ENCODE measurements around the gene AFF1.
"Not testable (repeated sequence)": the region's sequence is repeated elsewhere in the genome, so short reads cannot be mapped to it uniquely, and the experiment has no call there.

The AFF1 gene

DNA sequence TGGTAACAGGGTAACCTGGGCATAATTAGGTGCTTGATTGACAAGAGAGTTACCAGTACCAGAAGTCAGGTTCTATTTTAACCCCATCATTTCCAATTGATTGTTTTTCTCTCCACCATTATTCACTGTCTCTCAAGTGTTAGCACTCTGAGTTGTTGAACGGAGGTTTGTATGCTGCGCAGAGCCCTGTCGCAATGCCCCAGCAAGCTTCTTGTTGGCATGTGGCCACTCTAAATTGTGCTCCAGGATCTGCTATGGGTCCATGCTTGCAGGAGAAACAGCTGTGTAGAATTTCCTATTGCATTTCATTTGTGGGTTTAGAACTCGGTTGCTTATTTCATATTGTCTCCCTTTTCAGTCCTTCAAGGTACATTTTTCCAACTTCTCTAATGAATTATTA is 187.4 kb downstream of the AFF1 start:
- no peak for DNase-seq

DNA sequence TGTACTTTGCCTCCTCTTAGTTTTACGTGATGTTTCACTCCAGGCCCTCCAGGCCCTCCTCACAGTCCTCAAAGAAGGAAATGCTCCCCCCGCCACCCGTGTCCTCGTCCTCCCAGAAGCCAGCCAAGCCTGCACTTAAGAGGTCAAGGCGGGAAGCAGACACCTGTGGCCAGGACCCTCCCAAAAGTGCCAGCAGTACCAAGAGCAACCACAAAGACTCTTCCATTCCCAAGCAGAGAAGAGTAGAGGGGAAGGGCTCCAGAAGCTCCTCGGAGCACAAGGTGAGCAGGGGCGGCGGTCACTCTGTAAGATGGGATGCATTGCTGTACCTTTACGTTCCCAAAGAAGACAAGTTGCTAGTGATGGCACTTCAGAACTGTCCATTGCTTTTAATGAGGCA is 191.2 kb downstream of the AFF1 start:
- DNase-seq = no peak

DNA sequence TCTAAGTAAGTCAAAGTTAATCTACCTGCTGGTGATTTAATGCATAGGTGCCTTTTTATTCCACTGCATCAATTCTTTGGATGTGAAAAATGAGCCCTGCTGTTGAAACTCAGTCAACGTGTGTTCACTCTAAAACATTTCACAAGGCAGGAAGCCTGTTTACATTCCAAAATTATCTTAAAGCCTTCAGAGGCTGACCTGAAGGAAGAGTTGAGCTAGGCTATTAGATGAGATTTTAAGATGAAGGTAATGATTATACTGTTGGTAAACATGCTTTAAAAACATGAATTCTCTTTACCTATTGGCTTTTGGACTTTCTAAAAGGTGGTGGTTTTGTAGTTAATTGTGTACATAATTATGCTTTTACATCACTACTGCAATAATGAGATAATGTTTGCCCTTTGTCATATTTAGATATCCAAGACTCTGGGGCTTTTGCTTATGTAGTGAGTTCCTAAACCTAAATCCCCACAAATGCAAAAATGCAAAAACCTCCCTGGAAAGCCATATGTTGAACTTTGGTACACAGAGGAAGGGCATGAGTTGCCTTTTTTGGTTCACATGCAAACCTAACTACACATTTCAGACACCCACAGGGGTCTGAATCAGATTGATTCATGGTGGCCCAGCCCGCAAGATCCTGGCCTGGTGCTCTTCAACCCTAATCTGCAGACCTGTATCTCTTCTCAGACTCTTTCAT is 193.3 kb downstream of the AFF1 start:
- no peak for DNase-seq

DNA sequence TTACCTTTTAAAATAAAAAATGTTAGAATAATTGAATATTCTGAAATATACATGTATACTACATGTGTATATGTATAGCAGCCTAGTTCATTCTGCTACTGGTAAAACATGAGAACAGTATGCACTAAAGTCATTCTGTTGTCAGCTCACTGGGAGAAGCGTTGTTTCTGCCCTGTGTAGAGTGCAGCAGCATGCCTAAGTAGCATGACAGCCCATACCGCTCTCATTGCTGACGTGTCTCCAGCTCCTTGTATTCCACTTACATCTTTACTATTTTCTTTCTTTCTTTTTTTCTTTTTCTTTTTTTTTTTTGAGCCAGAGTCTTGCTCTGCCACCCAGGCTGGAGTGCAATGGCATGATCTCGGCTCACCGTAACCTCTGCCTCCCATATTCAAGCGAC is 194.9 kb downstream of the AFF1 start:
- no peak for DNase-seq

DNA sequence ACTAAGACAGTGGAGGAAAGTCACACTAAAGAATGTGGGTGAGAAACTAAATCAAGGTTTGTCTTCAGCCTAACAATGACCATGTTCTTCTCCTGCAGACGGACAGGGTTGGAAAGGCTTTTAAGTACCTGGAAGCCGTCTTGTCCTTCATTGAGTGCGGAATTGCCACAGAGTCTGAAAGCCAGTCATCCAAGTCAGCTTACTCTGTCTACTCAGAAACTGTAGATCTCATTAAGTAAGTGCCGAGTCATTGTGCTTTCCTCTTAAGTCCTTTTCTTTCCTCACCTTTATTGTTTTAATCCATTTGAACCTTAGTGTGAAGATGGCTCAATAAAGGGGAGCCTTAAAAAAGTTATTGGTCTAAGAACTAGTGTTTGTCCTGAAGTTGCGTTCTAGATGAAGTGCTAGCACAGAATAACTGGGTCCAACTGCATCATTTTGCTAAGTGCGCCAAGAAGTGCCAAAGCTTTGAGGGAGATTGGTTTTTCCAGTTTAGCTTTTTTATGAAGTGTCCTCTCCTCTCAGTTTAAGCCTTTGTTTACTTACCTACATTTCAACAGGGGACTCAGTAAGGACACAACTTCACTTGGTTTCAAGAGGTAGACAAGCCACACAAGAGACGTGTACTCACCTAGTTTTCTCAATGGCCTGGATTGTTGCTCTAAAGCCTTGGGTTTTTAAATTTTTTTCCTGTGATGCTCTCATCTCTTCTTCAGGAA is 196.3 kb downstream of the AFF1 start:
- DNase-seq = no peak

DNA sequence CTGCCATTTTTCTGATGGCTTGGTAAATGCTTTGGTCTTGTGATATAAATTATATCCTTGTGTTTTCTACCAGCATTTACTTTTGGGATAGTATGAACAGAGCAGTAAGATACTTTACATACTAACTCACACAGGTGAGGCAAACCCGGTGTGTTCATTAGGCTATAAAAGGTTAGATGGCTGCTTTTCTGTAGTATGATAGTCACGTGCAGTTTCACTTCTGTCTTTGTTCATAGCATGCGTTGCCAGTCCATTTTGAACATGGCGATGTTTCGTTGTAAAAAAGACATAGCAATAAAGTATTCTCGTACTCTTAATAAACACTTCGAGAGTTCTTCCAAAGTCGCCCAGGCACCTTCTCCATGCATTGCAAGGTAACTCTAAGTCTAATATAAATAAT is 197.2 kb downstream of the AFF1 start:
- DNase-seq = no peak

DNA sequence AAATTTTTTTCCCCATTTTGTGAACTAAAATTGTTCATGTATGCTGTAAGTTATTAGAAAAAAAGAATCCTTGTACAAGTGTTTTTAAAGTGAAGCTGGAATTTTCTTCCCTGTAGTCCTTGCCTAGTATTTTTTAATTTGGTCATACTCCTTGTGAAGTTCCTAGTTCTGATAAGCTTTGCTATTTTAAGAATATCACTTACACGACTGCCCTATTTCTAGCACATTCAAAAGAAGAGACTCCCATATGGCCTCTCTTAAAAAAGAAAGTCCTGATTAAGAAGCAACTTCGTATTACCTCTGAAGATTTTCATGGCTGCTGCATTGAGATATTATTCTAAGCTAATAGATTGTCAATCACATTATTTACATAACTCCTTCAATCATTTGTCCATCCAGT is 198.4 kb downstream of the AFF1 start:
- no peak for DNase-seq

DNA sequence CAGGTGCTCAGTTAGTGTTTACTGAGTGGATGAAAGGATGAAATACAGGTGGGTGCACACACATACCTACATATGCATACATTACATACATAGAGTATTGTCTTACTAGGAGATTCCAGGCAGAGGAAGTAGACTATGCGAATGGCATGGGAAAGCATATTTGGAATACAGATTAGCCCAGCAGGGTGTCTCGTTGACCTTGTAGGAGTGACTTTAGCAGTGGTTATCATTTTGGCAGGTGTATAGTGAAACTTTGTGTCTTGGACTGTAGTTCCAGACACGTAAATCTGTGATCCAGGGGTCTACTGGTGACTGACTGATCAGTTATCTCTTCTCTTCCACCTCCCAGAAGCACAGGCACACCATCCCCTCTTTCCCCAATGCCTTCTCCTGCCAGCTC is 199.3 kb downstream of the AFF1 start:
- no peak for DNase-seq

DNA sequence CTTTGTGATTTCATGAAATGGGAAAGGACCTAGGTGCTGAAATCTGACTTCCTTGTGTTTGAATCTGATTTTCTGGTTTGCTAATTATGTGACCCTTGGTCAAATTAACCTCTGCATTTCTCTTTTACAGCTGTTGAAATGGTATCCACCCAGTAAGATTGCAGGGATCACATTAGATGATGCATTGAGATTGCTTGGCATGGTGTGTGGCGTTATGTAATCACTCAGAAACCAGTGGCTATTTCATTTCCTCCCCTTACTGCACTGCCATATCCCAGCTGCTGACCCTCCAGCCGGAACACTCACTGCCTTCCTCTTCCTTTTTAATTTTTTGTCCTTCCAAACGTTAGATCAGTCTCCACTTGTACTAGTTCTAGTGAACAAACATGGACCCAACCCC is 206.6 kb downstream of the AFF1 start:
- no peak for DNase-seq

DNA sequence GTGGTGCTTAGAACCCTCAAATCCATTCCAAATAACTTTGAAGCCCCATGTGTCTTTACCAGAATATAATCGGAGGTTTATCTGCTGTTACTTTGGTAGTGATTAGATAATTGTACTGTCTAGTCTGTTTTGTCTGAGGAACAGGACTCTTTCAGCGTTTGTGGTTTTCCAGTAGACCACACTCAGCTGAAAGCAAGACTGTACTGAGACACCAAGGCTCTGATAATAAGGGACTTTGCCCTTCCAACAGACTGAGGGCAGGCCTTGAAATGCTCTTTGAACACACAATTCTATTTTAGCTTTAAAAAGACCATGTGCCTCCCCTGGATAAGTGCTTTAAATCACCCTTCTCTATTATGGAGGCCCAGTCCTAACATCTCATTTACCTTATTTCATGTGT is 209.5 kb downstream of the AFF1 start:
- no peak for DNase-seq

DNA sequence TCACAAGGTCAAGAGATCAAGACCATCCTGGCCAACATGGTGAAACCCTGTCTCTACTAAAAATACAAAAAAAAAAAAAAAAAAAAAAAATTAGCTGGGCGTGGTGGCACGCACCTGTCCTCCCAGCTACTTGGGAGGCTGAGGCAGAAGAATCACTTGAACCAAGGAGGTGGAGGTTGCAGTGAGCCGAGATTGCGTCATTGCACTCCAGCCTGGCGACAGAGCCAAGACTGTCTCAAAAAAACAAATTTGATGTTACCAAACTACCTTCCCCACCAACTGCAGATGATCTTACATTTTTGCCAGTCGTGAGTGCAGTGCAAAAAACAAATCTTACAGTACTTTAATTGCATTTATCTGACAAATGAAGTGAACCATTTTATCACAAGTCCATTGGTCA is 211.1 kb downstream of the AFF1 start:
- not testable (repeated sequence) for DNase-seq

DNA sequence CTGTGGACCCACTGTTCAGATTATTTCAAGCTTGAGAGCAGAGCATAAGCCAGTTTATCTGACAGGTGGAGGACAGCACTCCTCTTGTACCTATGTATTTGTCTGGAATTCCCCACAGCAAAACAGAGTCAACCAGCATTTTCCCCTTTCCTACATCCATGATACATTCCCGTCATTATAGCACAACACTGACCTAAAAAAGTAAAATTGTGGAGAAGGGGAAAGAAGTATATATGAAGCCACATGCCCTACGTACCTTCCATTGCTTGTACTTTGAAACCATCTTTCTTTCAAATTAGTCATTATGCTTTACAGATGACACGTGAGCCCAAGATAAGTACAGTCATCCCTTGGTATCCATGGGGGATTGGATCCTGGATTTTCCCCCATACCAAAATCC is 212.3 kb downstream of the AFF1 start:
- no peak for DNase-seq

DNA sequence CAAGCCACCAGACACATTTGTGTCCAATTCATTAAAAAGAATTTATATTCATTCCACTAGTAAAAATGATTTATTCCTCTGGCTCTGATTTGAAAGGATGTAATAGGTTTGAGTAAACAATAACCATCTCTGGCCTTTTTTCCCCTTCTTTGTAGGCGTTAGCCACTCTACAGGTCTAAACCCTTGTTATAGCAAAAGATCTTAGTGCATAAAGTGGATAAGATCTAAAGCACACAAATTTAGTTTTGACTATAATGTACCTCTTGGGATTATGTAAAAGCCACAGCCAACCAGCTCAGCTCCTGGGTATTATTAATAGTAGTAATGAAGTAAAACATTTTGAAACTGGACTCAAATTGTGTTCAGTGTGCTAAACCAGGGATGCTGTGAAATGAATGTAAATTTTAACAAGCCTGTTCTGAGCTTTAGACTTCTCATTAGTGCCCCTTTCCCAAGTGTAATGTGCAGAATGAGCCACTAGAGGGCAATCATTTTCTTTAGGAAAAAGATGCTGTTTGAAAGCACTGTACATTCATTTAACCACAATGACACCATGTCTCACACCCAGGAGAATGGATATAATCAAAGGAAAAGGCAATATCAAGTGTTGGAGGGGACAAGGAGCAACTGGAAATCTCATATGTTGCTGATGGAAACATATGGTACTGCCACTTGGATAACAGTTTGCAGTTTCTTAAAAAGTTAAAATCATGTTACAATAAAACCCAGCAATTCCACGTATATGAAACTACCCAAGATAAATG is 215.9 kb downstream of the AFF1 start:
- peak; percentile 69 for DNase-seq

DNA sequence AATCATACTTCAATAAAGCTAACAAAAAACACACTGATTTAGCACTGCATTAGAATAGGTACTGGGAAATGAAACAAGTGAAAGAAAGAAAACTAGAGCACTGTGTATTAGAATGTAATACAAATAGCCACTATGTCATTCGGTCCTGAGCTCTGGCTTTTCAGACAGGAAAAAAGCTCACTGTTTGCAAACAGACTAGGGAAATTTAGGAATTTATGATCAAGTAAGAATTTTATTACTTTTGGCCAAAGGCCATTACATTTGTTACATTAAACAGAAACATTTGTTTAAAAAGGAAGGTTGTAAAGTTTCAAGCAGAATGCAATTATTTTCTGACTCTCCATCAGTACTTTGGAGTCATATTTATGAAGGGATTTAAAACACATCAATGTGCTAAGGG is 216.9 kb downstream of the AFF1 start:
- no peak for DNase-seq

DNA sequence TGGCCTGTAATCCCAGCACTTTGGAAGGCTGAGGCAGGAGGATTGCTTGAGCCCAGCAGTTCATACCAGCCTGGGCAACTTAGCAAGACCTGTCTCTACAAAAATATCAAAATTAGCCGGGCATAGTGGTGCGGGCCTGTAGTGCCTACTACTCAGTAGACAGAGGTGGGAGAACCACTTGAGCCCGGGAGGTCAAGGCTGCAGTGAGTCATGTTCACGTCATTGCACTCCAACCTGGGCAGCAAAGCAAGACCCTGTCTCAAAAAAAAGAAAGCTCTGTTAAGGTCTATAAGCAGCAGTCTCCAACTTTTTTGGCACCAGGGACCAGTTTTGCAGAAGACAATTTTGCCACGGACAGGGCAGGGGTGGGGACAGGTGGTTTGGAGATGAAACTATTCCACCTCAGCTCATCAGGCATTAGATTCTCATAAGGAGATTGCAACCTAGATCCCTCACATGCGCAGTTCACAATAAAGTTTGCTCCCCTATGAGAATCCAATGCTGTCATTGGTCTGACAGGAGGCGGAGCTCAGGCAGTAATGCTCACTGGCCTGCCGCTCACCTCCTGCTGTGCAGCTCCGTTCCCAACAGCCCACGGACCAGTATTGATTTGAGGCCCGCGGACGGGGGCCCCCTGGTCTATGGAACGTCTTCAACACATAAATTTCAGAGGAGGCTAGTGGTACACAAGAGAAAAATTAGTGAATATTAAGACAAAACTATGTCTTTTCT is 217.7 kb downstream of the AFF1 start:
- DNase-seq = no peak

DNA sequence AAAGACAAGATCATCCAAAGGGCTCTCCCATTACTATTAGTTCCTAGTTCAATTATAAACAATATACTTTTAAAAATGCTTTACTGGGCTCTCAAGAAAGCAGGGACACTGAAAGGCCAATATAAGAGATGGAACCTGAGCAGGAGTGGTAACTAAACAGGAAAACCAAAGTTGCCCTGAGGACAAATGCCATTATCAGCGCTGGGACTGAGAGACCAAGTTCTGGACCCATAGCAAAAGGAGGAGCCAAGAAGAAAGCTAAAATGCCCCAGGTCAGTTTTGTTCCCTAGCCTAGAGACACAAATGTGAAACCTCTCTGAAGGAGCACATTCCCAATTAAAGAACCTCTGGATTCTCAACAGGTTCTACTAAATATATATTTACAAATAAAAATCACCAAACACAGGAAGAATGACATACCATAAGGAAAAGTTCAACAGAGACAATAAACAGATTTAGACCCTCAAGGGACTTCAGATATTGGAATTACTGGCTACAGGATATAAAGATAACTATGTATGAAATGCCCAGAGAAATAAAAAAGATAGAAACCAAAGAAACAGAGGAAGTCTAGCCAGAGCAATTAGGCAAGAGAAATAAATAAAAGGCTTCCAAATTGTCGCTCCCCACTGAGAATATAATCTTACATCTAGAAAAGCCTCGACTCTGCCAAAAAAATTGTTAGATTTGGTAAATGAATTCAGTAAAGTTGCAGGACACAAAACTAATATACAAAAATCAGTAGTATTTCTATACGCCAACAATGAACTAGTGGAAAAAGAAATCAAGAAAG is 218.5 kb downstream of the AFF1 start:
- DNase-seq = no peak

DNA sequence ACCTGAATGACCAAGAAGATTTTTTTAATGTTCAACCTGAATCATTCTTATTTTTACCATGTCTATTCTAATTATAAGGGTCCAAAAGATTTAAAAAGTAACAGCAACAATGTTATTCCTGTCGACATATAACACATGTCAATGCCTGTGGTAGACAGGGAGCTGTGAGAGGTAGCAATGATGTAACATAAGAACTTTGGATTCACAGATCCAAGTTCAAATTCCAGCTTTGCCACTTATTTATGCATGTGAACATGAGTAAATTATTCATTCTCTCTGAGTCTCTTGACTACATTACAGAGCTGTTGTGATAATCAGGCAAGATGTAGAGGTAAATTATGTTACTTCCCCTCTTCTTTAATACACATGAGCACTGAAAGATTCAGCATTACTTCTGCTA is 231.1 kb downstream of the AFF1 start:
- DNase-seq = no peak

DNA sequence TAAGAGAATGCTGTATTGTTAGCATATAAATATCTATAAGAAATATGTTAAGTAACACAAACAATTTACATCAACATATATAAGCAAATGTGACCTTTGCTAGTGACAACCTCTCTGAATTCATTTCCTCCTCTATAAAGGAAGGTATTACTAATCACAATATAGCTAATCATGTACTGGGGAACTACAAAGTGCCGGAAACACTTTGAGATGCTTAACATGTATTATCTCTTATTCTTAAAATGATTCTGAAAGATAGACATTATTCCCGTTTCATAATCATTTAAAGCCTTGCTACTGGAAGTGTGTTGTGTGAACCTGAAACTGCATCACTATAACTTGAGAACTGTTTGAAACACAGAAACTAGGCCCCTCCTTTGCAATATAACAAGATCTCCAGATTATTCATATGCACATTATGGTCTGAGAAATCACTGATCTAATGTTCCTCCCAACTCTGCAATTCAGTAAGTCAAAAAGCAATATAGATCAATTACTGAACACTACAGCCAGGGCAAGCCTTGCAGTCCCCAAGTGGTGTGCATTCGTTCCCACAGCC is 231.6 kb downstream of the AFF1 start:
- no peak for DNase-seq

DNA sequence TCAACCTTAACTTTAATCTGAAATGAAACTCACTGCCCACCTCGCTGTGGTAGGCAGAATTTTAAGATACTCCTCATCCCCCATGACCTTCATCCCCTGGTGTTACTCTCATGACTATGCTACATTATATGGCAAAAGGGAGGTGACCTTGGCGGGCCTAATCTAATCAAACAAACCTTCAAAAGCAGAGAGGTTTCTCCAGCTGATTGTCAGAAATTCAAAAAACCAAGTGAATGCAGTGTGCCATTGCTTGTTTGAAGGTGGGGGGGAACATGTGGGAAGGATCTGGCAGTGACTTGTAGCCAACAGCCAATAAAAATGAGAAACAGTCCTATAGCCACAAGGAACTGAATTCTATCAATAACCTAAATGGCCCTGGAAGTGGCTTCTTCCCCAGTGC is 237.1 kb downstream of the AFF1 start:
- DNase-seq = no peak

DNA sequence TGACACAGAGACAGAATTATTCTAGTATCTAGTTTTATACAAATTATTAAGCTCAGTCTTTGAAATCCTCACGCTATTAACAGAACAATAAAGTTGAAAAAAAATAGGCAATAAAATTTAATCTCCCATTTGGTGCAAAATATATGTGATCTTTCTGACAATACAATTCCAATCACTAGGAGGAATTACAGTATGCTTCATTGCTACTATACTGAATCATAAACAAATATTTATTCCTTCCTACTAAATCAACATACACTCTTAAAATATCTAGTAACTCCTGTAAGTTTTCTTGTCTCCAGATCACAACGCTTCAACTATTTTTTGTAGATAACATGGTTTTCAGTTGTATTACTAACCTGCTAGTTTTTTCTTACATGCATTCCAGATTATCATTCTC is 239.9 kb downstream of the AFF1 start:
- DNase-seq = no peak

DNA sequence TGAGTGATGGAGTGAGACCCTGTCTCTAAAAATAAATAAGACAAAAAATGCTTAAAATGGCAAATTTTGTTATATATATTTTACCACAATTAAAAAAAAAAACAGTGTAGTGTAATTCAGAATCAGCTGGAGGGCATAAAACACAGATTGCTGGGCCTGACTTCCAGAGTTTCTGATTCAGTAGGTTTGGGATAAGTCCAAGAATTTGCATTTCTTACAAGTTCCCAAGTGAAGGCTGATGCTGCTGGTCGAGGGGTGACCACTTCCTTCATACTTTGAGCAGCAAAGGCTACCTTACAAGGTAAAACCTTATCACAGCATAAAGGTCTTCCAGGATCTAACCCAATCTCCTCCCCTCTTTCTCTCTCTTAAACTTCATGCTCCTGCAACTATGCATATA is 244.9 kb downstream of the AFF1 start:
- DNase-seq = no peak

DNA sequence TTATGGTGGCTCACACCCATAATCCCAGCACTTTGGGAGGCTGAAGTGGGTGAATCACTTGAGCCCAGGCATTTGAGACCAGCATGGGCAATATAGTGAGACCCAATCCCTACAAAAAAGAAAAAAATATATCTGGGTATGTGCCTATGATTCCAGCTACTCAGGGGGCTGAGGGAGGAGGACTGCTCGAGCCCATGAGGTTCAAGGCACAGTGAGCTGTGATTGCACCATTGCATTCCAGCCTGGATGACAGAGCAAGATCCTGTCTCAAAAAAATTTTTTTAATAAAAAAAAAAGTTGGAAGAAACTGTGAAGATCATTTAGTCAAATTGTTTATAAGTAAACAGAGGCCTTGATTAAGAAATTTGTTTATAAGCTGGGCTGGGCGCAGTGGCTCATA is 246.0 kb downstream of the AFF1 start:
- DNase-seq = no peak
